SK-N-SH (cell line): Measurements from ENCODE around the gene NOTCH4. TPM values are rescaled to one million over a fixed set of nuclear protein-coding genes. Genes with fewer than 3 reads are reported as not detected.
A peak's percentile ranks its signal among the peaks of the same experiment; 100 is the strongest.
"Not testable (repeated sequence)": the region's sequence is repeated elsewhere in the genome, so short reads cannot be mapped to it uniquely, and the experiment has no call there.

Experiments
- CTCF ChIA-PET: fragments of 300-600, 350-600 bp; formaldehyde crosslinking; extraction: SDS; loops from one replicate; lab custom pipeline; 2021; lab: Yijun Ruan, JAX
- POLR2A ChIA-PET: fragments of 350-600 bp; sonication (Branson Sonifier 250); formaldehyde crosslinking; extraction: SDS; loops from one replicate; lab custom pipeline; 2020; ENCODE audit warnings: antibody characterized with exemption, inconsistent platforms; lab: Yijun Ruan, JAX
- DNase-seq: peaks from one replicate; pipeline ENCODE4 v3.0.0; 2012
- H2AFZ ChIP-seq: fragments of 200-600 bp; sonication (generic); 2 replicates; pipeline ENCODE4 v1.8.1; 2016; ENCODE audit warnings: antibody characterized with exemption, mild to moderate bottlenecking, low read depth
- H3F3A ChIP-seq: fragments of 200-600 bp; sonication (generic); replicated peaks from 2 replicates; pipeline ENCODE3; 2016; ENCODE audit warnings: antibody characterized with exemption, mild to moderate bottlenecking; ENCODE audit not compliant: insufficient read depth
- H3K27ac ChIP-seq, 2 experiments: fragments of 200-500 bp in 1 of 2; fragments of 200-600 bp in 1 of 2; sonication (Bioruptor generic) in 1 of 2; sonication (generic), shearing (Covaris generic) in 1 of 2; 2 replicates each; pipeline versions ENCODE4 v1.5.1 to v1.6.1; 2014 to 2016; ENCODE audit warnings: low read depth in 2 of 2, inconsistent platforms in 1 of 2, low read length in 1 of 2, mild to moderate bottlenecking in 1 of 2, mixed read lengths in 1 of 2
- H3K27me3 ChIP-seq: fragments of 200-600 bp; sonication (generic), shearing (Covaris generic); 2 replicates; pipeline ENCODE4 v1.6.1; 2016; ENCODE audit warnings: mixed run types; ENCODE audit not compliant: insufficient read depth
- H3K36me3 ChIP-seq, 2 experiments: fragments of 200-500 bp in 1 of 2; fragments of 200-600 bp in 1 of 2; sonication (Bioruptor generic) in 1 of 2; sonication (generic) in 1 of 2; replicated peaks in 1 of 2; 2 replicates each; pipeline versions ENCODE3 to v1.5.1; 2014 to 2016; ENCODE audit warnings: low read length in 1 of 2, mild to moderate bottlenecking in 1 of 2; ENCODE audit not compliant: insufficient read depth in 2 of 2, control insufficient read depth in 1 of 2
- H3K4me1 ChIP-seq, 2 experiments: fragments of 200-500 bp in 1 of 2; fragments of 200-600 bp in 1 of 2; sonication (Bioruptor generic) in 1 of 2; sonication (generic), shearing (Covaris generic) in 1 of 2; 2 replicates each; pipeline versions ENCODE4 v1.5.1 to v1.6.1; 2014 to 2016; ENCODE audit warnings: low read depth in 1 of 2, low read length in 1 of 2, mixed run types in 1 of 2; ENCODE audit not compliant: insufficient read depth in 2 of 2, control insufficient read depth in 1 of 2
- H3K4me2 ChIP-seq: fragments of 200-600 bp; sonication (generic), shearing (Covaris generic); 2 replicates; pipeline ENCODE4 v1.6.1; 2017; ENCODE audit warnings: mixed run types
- H3K4me3 ChIP-seq, 2 experiments: fragments of 200-500 bp in 1 of 2; fragments of 200-600 bp in 1 of 2; sonication (Bioruptor generic) in 1 of 2; sonication (generic), shearing (Covaris generic) in 1 of 2; 2 replicates each; pipeline versions ENCODE4 v1.5.1 to v1.8.1; 2014 to 2016; ENCODE audit warnings: low read depth in 2 of 2, inconsistent platforms in 1 of 2, low read length in 1 of 2, mild to moderate bottlenecking in 1 of 2, mixed read lengths in 1 of 2, moderate library complexity in 1 of 2
- H3K79me2 ChIP-seq: fragments of 200-600 bp; sonication (generic); 2 replicates; pipeline ENCODE4 v1.8.1; 2017; ENCODE audit warnings: mild to moderate bottlenecking; ENCODE audit not compliant: insufficient read depth
- H3K9ac ChIP-seq: fragments of 200-600 bp; sonication (generic); 2 replicates; pipeline ENCODE4 v1.6.1; 2017; ENCODE audit warnings: mixed run types
- H3K9me2 ChIP-seq: fragments of 200-600 bp; sonication (generic); 2 replicates; pipeline ENCODE4 v1.6.1; 2017; ENCODE audit warnings: mixed run types
- H3K9me3 ChIP-seq: fragments of 200-600 bp; sonication (generic); 2 replicates; pipeline ENCODE4 v1.6.1; 2017; ENCODE audit warnings: mixed run types, mild to moderate bottlenecking, moderate library complexity
- H4K20me1 ChIP-seq: fragments of 200-600 bp; sonication (generic); 2 replicates; pipeline ENCODE4 v1.6.1; 2017; ENCODE audit warnings: mild to moderate bottlenecking, mixed run types; ENCODE audit not compliant: insufficient read depth
- CTCF ChIP-seq: fragments of 200-600 bp; sonication (generic); IDR thresholded peaks from 2 replicates; pipeline ENCODE4 v1.6.1; 2017; ENCODE audit warnings: antibody characterized with exemption, mild to moderate bottlenecking, moderate library complexity
- EP300 ChIP-seq, 2 experiments: IDR thresholded peaks; 2 replicates each; pipeline versions ENCODE4 v1.4.0 to v1.6.1; 2012; ENCODE audit warnings: borderline replicate concordance in 1 of 2, low read depth in 1 of 2, low read length in 1 of 2
- FOSL2 ChIP-seq: IDR thresholded peaks from 2 replicates; pipeline ENCODE4 v1.4.0; 2012; ENCODE audit warnings: low read depth, mild to moderate bottlenecking, moderate library complexity, borderline replicate concordance
- FOXM1 ChIP-seq: IDR thresholded peaks from 2 replicates; pipeline ENCODE4 v1.4.0; 2012; ENCODE audit warnings: low read depth, mild to moderate bottlenecking
- GABPA ChIP-seq: IDR thresholded peaks from 2 replicates; pipeline ENCODE4 v1.4.0; 2012; ENCODE audit warnings: low read depth, mild to moderate bottlenecking
- JUND ChIP-seq: IDR thresholded peaks from 2 replicates; pipeline ENCODE4 v1.4.0; 2012
- POLR2AphosphoS5 ChIP-seq: IDR thresholded peaks from 2 replicates; pipeline ENCODE4 v1.6.1; 2012; ENCODE audit warnings: low read depth, low read length
- RXRA ChIP-seq: IDR thresholded peaks from 2 replicates; pipeline ENCODE4 v1.4.0; 2012; ENCODE audit warnings: low read depth, mild to moderate bottlenecking, borderline replicate concordance
- SIN3A ChIP-seq: IDR thresholded peaks from 2 replicates; pipeline ENCODE4 v1.6.1; 2012; ENCODE audit warnings: low read depth, mild to moderate bottlenecking, low read length, moderate library complexity, borderline replicate concordance
- TAF1 ChIP-seq: IDR thresholded peaks from 2 replicates; pipeline ENCODE4 v1.6.1; 2012; ENCODE audit warnings: low read depth, mild to moderate bottlenecking, low read length, moderate library complexity, borderline replicate concordance
- ZBTB33 ChIP-seq: IDR thresholded peaks from 2 replicates; pipeline ENCODE4 v1.4.0; 2012; ENCODE audit warnings: low read depth, borderline replicate concordance
- WGBS: methylation state at CpG from one replicate; pipeline ENCODE4 v1.1.6; 2017; ENCODE audit warnings: low lambda C conversion rate; 5-methylcytosine and 5-hydroxymethylcytosine counted together
- polyA plus RNA-seq, 3 experiments: library from polyadenylated mRNA; depleted of rRNA; stranded (reverse); fragments of >200 nt; gene quantifications; 2 replicates each; pipeline ENCODE4 v1.2.3, GENCODE V29; 2012

Gene NOTCH4
- polyA plus RNA-seq, 1 of the 3 experiments (the other 2 are of a cell fraction) = 2.5 TPM

- TF ChIP-seq CTCF (no peak), SIN3A (no peak), ZBTB33 (no peak), EP300 (IDR thresholded peaks at IDR 0.05; ENCODE audit: borderline replicate concordance in 1 of 2, low read depth in 1 of 2, low read length in 1 of 2) (no peak), GABPA (no peak)
- TF ChIP-seq, all 33 proteins: peak for 0
Measured at GRCh38 chr6:32188381-32189068, 35.3 kb downstream of the NOTCH4 start (continued).

DNA sequence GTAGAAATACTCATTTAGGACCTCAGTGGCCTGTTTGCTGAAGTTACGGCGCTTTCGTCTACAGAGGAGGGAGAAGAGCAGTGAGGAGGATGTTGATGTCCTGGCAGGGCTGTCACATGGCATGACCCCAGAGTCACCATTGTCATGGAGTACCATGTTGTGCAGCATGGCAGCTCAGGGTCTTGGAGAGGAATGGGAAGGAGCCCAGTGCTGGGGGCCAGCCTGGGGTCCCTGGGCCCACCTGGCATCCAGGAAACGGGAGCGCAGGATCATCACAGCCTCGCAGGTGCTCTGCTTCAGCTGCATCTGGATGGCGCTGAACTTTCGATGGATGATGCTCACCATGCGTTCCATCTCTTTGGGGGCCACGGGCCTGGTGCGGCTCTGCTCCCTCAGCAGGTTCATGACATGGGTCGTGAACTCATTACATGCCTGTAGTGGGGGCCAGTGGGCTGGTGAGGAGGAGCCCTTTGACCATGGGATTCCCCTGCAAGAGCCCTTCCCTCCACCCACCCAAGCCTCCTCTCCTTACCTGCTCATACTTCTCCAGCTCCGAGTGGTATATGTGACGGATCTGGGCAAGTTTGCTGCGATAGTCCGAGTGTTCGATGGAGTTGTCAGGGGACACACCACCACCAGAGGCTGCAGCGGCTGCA lies 36.0 kb downstream of the NOTCH4 start:
- H3K27ac ChIP-seq, H3K9me3 ChIP-seq, H4K20me1 ChIP-seq, H3K9ac ChIP-seq, H3K9me2 ChIP-seq, H3K27me3 ChIP-seq, POLR2A ChIA-PET, DNase-seq, H2AFZ ChIP-seq: not testable (repeated sequence)
- Histone ChIP-seq H3K4me2 (peak overlapping the region; percentile 92), H3K4me3 (peak overlapping the region in 1 of 2 experiments; percentile 81; a peak in 1 of 4 replicates), H3K79me2 (peaks cover 21% of the 10 kb centered on the region), H3K4me1 (peaks cover 0 to 20% of the 10 kb centered on the region in 2 experiments; a peak in 1 of 4 replicates), H3K36me3 (peaks cover 8 to 26% of the 10 kb centered on the region in 2 experiments), H3F3A (peaks cover 20% of the 10 kb centered on the region)
- CTCF ChIA-PET = interaction anchor here (1.2 to 1.9 kb wide), 2 partner anchors 10 to 69 kb away, joined by 3 to 6 read pairs; no protein-coding TSS in a partner anchor
- WGBS = 99% methylated on average over 9 of the region's 18 CpGs

- Histone ChIP-seq H3K9me2 (no peaks in the 10 kb centered on the region), H3K9me3 (no peaks in the 10 kb centered on the region), H3K9ac (no peak overlapping the region), H3K27me3 (no peaks in the 10 kb centered on the region), H3K36me3 (peaks cover 8 to 31% of the 10 kb centered on the region in 2 experiments), H3K27ac (peak overlapping the region in 1 of 2 experiments; percentile 53; a peak in 1 of 4 replicates), H3K79me2 (peaks cover 21% of the 10 kb centered on the region), H3F3A (peaks cover 20% of the 10 kb centered on the region), H3K4me2 (no peak overlapping the region), H2AFZ (no peak overlapping the region), H3K4me3 (no peak overlapping the region), H3K4me1 (peaks cover 0 to 20% of the 10 kb centered on the region in 2 experiments; a peak in 1 of 4 replicates), H4K20me1 (no peaks in the 10 kb centered on the region)
- POLR2A ChIA-PET = no interaction called here
- DNase-seq = no peak
- CTCF ChIA-PET = interaction anchor here (1.2 kb wide), 1 partner anchor 68 kb away, joined by 3 read pairs; no protein-coding TSS in a partner anchor
- WGBS = 90% methylated on average over 12 of the region's 12 CpGs
- TF ChIP-seq FOXM1 = no peak
- no peak for TF ChIP-seq CTCF
- no peak for TF ChIP-seq JUND
- TF ChIP-seq POLR2AphosphoS5 = no peak
- TF ChIP-seq SIN3A = no peak
- TF ChIP-seq TAF1 = no peak
- TF ChIP-seq RXRA = no peak
- TF ChIP-seq FOSL2 = no peak
Measured at GRCh38 chr6:32187009-32187709, 36.7 kb downstream of the NOTCH4 start.
